Smooth muscle cell (in vitro differentiated cells): ENCODE data around the gene TTC39C. TPM values are rescaled to one million over a fixed set of nuclear protein-coding genes. Genes with fewer than 3 reads are reported as not detected.
A peak's percentile ranks its signal among the peaks of the same experiment; 100 is the strongest.

ENCODE experiments used
- DNase-seq: peaks from one replicate; lab custom pipeline; 2025; ENCODE audit not compliant: unreplicated experiment; lab: John Stamatoyannopoulos, UW
- H2AFZ ChIP-seq: fragments of 200-600 bp; sonication (generic); 2 replicates; pipeline ENCODE4 v1.6.0; 2016; ENCODE audit warnings: antibody characterized with exemption, low read depth, mild to moderate bottlenecking
- H3F3A ChIP-seq: fragments of 200-600 bp; sonication (generic); 2 replicates; pipeline ENCODE4 v1.6.0; 2017; ENCODE audit warnings: antibody characterized with exemption, low read depth
- H3K27ac ChIP-seq: fragments of 200-600 bp; sonication (generic); 2 replicates; pipeline ENCODE4 v1.5.1; 2016; ENCODE audit warnings: low read depth, mild to moderate bottlenecking
- H3K27me3 ChIP-seq: fragments of 200-600 bp; sonication (generic); 2 replicates; pipeline ENCODE4 v1.6.1; 2016; ENCODE audit warnings: low read depth, mild to moderate bottlenecking
- H3K36me3 ChIP-seq: fragments of 200-600 bp; sonication (generic); 2 replicates; pipeline ENCODE4 v1.5.1; 2016; ENCODE audit warnings: low read depth
- H3K4me1 ChIP-seq: fragments of 200-600 bp; sonication (generic); 2 replicates; pipeline ENCODE4 v1.5.1; 2016; ENCODE audit warnings: low read depth
- H3K4me2 ChIP-seq: fragments of 200-600 bp; sonication (generic); 2 replicates; pipeline ENCODE4 v1.6.0; 2016; ENCODE audit warnings: mild to moderate bottlenecking
- H3K4me3 ChIP-seq: fragments of 200-600 bp; sonication (generic); 2 replicates; pipeline ENCODE4 v1.5.1; 2016; ENCODE audit warnings: mild to moderate bottlenecking
- H3K79me2 ChIP-seq: fragments of 200-600 bp; sonication (generic); 2 replicates; pipeline ENCODE4 v1.6.0; 2016; ENCODE audit warnings: low read depth, mild to moderate bottlenecking
- H3K9ac ChIP-seq: fragments of 200-600 bp; sonication (generic); 2 replicates; pipeline ENCODE4 v1.6.0; 2016; ENCODE audit warnings: low read depth
- H3K9me3 ChIP-seq: fragments of 200-600 bp; sonication (generic); replicated peaks from 2 replicates; pipeline ENCODE4 v1.5.1; 2016; ENCODE audit warnings: low read depth
- H4K20me1 ChIP-seq: fragments of 200-600 bp; sonication (generic); 2 replicates; pipeline ENCODE4 v1.6.0; 2016; ENCODE audit warnings: low read depth
- WGBS: methylation state at CpG from one replicate; pipeline ENCODE4 v1.1.7; 2016; ENCODE audit warnings: low lambda C conversion rate; 5-methylcytosine and 5-hydroxymethylcytosine counted together
- polyA plus RNA-seq: library from polyadenylated mRNA; unstranded; fragments of >200 nt; fragmentation: Nextera tagmentation; extraction: Ambion mirVana; gene quantifications from 2 replicates; pipeline ENCODE4 v1.2.1, GENCODE V29; 2016
- total RNA-seq: library from RNA; depleted of rRNA; stranded (reverse); fragments of >200 nt; gene quantifications from 2 replicates; pipeline ENCODE4 v1.2.3, GENCODE V29; 2014
- TF ChIP-seq, protein P1 (sequence below): fragments of 200-600 bp; sonication (generic); IDR thresholded peaks from 2 replicates; pipeline ENCODE4 v1.5.1; 2017; ENCODE audit warnings: borderline replicate concordance, mild to moderate bottlenecking, antibody characterized with exemption; ENCODE audit not compliant: insufficient read depth, poor library complexity, severe bottlenecking

The TTC39C gene
- total and polyA plus RNA-seq, 2 experiments from 2014 or later, result 3.1 to 10.4 TPM

DNA sequence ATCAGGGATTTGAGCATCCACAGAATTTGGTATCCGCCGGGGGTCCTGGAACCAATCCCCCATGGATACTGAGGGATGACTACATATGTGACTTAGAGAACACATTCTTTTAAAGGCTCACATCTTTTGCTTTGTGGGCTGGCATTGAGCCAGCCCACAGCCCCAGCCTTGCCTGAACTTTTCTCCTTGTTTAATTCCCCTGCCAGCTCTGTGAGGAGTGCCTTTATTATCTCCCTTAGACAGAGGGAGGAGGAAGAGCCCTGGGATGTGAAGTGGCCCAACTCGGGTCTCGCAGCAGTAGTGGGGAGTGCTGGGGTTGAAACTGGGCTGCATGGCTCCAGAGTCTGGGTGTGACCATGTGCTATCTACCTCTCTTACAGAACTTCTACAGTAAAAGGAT lies 7.6 kb downstream of the TTC39C start:
- Histone ChIP-seq H4K20me1 (peaks cover 41% of the 10 kb centered on the region), H3K79me2 (no peaks in the 10 kb centered on the region)

DNA sequence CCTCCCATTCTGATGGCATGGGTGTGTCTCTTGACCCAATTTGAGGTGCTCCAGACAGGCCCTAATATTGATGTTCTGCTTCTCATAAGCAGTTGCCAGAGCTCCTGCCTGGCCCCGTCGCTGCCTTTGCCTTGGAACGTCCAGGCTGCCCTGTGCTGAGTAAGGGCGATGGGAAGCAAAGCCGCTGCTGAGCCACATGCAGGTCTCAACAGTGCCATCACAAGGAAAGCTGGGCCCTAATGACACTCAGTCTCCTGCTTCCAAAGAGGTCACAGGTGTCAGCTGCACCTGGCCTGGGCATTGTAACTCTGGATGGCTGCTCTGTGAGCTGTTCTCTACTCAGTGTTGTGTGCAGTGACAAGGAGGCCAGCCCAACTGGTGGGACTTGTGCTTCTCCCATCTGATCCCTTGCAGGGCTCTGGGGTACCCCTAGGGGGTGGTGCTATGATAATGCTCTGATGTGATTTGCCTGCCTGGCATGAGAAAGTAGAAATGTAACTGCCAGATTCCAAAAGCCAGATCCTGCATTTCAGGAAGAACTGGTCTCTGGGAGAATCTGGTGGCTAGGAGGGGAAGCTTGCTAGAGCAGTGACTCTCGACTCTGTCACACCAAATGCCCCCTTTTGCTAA lies 8.7 kb downstream of the TTC39C start:
- Histone ChIP-seq H4K20me1 (peaks cover 38% of the 10 kb centered on the region), H3K36me3 (no peaks in the 10 kb centered on the region), H3K4me3 (no peak overlapping the region), H3K9me3 (no peaks in the 10 kb centered on the region), H3K27me3 (no peaks in the 10 kb centered on the region), H3K4me1 (no peaks in the 10 kb centered on the region), H3K9ac (no peak overlapping the region), H3F3A (peaks cover 19% of the 10 kb centered on the region), H3K79me2 (no peaks in the 10 kb centered on the region), H3K27ac (no peak overlapping the region), H3K4me2 (no peak overlapping the region), H2AFZ (no peak overlapping the region)
- WGBS, result 84% methylated on average over 6 of the region's 6 CpGs
- TF ChIP-seq, protein P1, sequence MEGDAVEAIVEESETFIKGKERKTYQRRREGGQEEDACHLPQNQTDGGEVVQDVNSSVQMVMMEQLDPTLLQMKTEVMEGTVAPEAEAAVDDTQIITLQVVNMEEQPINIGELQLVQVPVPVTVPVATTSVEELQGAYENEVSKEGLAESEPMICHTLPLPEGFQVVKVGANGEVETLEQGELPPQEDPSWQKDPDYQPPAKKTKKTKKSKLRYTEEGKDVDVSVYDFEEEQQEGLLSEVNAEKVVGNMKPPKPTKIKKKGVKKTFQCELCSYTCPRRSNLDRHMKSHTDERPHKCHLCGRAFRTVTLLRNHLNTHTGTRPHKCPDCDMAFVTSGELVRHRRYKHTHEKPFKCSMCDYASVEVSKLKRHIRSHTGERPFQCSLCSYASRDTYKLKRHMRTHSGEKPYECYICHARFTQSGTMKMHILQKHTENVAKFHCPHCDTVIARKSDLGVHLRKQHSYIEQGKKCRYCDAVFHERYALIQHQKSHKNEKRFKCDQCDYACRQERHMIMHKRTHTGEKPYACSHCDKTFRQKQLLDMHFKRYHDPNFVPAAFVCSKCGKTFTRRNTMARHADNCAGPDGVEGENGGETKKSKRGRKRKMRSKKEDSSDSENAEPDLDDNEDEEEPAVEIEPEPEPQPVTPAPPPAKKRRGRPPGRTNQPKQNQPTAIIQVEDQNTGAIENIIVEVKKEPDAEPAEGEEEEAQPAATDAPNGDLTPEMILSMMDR, result no peak
- DNase-seq, result no peak

More for the DNA sequence above, 7.6 kb downstream of the TTC39C start:
- Histone ChIP-seq H3K4me1 (no peaks in the 10 kb centered on the region), H3K4me2 (no peak overlapping the region), H3K27me3 (no peaks in the 10 kb centered on the region), H3K9ac (no peak overlapping the region), H3K36me3 (no peaks in the 10 kb centered on the region), H3K9me3 (no peaks in the 10 kb centered on the region), H3K27ac (no peak overlapping the region), H3K4me3 (no peak overlapping the region), H2AFZ (no peak overlapping the region), H3F3A (peaks cover 19% of the 10 kb centered on the region)
- WGBS, result 62% methylated on average over 4 of the region's 4 CpGs
- TF ChIP-seq, protein P1, result no peak
- no peak for DNase-seq

DNA sequence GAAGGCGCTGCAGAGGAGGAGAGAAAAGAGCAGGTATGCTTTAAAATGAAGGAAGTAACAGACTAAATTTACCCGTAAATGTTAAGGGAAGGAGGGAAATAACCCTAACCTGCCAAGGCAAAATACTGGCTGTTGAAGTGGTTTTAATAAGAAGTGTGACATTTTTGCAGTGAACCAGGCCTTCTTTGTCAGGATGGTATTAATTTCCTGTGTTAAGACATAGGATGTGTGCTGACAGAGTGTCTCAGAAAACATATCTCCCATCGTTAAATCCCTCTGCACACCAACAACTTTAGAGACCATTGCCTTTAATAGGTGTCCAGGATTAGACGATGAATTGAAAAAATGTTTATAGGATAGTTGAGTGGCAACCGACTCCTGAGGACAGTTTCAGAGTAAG lies 9.9 kb downstream of the TTC39C start:
- WGBS, result 81% methylated on average over 5 of the region's 5 CpGs
- no peaks in the 10 kb centered on the region for H3K4me1 ChIP-seq
- peaks cover 27% of the 10 kb centered on the region for H4K20me1 ChIP-seq
- no peaks in the 10 kb centered on the region for H3K9me3 ChIP-seq
- H3K9ac ChIP-seq, result no peak overlapping the region
- peaks cover 12% of the 10 kb centered on the region for H3F3A ChIP-seq
- H2AFZ ChIP-seq, result no peak overlapping the region
- H3K79me2 ChIP-seq, result no peaks in the 10 kb centered on the region
- H3K36me3 ChIP-seq, result no peaks in the 10 kb centered on the region
- no peak for DNase-seq
- TF ChIP-seq, protein P1, result no peak
- H3K27me3 ChIP-seq, result no peaks in the 10 kb centered on the region
- no peak overlapping the region for H3K4me3 ChIP-seq
- H3K4me2 ChIP-seq, result no peak overlapping the region
- H3K27ac ChIP-seq, result no peak overlapping the region

DNA sequence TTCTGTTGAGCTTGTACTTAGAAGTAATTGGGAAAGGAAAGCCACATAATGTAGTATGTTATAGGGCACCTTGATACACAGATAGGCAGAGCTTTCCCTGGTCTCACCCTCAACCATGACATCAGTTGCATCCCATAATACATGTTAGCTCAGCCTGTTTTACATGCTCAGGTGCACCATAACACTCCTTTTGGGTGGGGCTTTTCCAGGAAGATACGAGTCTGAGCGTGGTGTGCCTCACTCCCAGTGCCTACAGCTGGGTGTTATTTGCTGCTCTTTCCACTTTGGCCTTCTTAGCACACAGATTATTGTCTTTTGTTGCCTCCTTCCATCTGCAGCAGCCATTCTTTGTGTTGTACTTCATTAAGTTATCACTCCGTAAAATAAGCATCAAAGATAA lies 11.9 kb downstream of the TTC39C start:
- TF ChIP-seq, protein P1, result no peak

More for the DNA sequence above, 11.9 kb downstream of the TTC39C start:
- no peaks in the 10 kb centered on the region for H3K9me3 ChIP-seq
- no peak overlapping the region for H3K4me3 ChIP-seq
- no peaks in the 10 kb centered on the region for H3K27me3 ChIP-seq
- 80% methylated on average over 3 of the region's 3 CpGs for WGBS
- peak overlapping the region; percentile 15 for H3K27ac ChIP-seq
- H4K20me1 ChIP-seq, result peaks cover 20% of the 10 kb centered on the region
- H3K4me2 ChIP-seq, result no peak overlapping the region
- H3K9ac ChIP-seq, result no peak overlapping the region
- no peaks in the 10 kb centered on the region for H3F3A ChIP-seq
- H3K4me1 ChIP-seq, result no peaks in the 10 kb centered on the region
- no peaks in the 10 kb centered on the region for H3K79me2 ChIP-seq
- H2AFZ ChIP-seq, result no peak overlapping the region
- H3K36me3 ChIP-seq, result no peaks in the 10 kb centered on the region
- DNase-seq, result no peak
